Measurements from ENCODE around the gene TALDO1.
A peak's percentile ranks its signal among the peaks of the same experiment; 100 is the strongest.

Gene TALDO1

DNA sequence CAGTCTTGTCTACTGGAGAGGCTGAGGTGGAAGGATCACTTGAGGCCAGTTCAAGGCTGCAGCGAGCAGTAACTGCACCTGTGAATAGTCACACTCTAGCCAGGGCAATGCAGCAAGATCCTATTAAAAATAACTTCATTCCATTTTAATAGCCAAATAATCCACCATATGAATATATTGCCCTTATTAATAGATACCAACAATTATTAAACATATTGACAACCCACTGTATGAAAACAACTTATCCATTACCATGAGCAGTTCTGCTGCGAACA is 19.6 kb downstream of the TALDO1 start:
- DNase-seq (ENCODE audit: low read depth in 4 of 4, low spot score in 1 of 4), result no peak

DNA sequence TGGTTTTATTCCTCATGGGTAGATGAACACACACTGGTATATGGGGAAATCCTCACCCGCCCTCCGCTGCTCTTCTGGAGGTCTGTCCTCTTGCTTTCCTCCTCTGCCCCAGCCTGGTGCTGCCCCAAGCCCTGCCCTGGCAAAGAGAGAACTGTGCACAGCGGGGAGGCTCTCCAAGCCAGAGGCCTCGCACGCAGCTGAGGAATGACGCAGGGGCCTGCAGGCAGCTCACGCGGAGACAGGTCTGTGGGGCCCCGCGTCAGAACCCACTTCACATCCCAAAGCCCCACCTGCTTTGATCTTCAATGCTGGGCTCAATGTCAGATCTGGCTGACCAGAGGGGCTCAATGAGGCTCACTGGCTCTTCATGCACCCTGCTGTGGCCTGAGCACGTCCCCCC is 20.0 kb downstream of the TALDO1 start:
- DNase-seq (ENCODE audit: low read depth in 4 of 4, low spot score in 1 of 4), result no peak

GRCh38 chr11:769887-770641 is 22.8 kb downstream of the TALDO1 start:
- DNase-seq (ENCODE audit: low read depth in 4 of 4, low spot score in 1 of 4), result no peak

DNA sequence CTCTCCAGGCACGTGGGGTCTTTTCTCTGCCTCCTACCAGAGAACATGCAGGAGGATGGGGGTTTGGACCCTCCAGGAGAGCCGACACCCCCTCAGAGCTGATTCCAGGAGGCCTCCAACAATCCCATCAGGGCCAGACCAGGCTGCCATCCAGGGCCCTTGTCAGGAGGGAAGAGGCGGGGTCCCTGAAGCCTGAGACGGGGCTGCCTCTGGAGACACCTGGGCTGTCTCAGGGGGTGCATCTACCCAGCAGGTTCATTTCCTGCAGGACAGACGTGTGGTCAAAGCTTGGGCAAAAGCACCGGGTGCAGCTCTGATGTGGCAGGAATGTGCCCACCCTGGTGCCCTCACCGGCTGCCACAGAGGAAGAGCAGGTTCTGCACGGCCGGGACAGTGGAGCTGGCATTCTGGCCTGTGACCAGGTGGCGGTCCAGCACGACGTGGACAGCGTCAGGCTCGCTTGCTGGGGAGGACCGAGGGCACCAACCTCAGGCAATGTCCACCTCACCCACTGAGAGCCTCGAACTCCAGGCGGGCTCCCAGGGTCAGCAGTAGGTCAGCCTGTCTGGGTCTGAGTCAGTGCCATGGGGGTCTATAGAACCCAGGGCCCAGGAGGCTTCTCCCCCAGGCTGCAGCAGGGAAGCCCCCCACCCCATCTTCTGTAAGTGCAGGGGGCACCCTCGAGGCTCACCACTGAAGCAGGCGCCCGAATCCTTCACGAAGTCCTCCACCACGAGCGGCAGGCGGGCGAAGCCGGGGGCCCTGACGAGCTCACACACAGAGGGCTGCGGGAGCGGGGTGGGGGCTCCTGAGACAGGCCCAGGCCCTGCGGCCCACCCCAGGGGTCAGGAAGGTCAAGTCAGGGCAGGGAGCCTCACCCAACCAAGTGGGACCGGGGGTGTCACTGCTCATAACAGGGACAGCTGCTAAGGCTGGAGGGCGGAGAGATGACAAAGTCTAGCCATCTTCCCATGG is 23.7 kb downstream of the TALDO1 start:
- DNase-seq (ENCODE audit: low read depth in 4 of 4, low spot score in 1 of 4), result no peak

- DNase-seq (ENCODE audit: low read depth in 4 of 4, low spot score in 1 of 4), result no peak
These were observed 24.4 kb downstream of the TALDO1 start for GRCh38 chr11:771617-772204.

DNA sequence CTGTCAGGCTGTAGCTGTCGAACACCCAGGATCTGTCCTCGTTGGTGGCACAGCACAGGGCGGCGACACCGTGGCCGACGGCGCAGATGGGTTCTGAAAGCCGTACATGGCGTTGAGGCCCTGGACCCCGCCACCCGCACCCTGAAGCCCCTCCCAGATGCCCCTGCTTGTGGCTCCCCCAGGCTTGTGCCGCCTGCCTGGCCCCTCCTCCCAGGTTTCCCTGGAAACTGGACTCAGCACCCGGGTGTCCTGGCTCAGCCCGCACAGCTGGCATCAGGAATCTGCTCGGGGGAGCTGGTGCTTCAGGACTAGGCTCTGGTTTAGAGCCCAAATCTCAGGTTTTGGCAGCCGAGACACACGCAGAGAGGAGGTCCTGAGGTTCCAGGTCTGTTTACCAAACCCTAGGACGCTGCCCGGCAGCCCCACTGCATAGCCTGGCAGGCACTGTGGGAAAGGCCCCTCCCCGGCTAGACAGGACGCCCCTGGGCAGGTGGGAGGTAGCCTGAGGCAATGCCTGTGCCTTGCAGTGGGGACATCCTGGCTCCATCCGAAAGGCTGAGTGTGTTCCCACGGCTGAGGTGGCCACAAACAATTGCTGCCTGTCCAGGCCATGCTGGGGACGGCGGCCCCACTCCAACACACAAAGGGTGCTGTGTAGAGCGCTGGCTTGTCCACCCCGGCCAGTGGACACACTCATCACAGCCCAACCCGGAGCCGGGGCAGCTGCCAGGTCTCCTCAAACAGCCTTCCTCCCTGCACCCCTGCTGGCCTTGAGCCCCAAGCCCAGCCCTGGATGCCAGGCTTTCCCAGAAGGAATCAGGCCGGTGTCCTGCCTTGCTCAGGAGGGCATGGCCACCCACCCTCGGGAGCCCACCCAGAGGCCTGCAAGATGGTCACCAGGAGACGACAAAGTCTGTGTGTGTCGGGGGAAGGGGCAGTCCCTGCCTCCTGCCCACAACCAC is 25.4 kb downstream of the TALDO1 start:
- no peak for DNase-seq (ENCODE audit: low read depth in 4 of 4, low spot score in 1 of 4)

DNA sequence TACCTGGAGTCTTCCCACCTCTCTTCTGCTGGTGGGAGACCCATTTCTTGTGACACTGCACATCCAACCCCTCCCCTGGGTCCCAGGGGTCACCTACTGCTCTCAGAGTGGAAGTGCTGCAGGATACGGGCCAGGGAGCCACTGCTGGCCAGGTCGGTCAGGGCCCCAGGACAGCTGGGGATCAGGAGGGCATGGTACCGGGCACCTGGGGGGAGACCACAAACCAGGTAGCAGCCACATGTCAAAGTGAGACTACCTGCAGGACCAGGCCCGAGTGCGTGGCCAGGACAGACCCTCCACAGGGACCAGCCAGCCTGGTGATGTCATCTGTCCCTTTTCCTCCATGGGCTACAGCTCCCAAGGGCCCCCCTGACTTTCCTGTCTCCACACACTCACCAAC is 26.2 kb downstream of the TALDO1 start:
- DNase-seq (ENCODE audit: low read depth in 4 of 4, low spot score in 1 of 4), result no peak

DNA sequence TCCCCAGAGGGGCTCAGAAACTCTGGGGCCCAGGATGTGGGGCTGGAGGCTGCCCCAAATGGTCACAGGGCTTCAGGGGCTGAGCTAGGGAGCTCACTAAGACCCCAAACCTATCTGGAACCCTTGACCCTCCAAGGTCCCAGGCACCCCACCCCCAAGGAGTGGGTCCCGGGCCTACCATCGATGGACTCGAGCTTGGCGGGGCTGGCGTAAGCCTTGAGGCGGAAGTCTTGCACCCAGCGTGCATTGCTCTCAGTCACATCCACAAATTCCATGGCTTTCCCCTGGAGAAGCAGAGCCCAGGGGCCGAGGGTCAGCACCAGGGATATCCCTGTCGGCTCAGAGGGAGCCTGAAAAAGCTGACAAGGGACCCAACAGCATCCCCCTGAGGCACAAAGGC is 26.6 kb downstream of the TALDO1 start:
- DNase-seq (ENCODE audit: low read depth in 4 of 4, low spot score in 1 of 4), result no peak

- no peak for DNase-seq (ENCODE audit: low read depth in 4 of 4, low spot score in 1 of 4)
These were observed 27.8 kb downstream of the TALDO1 start for GRCh38 chr11:774873-775592.

- DNase-seq (ENCODE audit: low read depth in 4 of 4, low spot score in 1 of 4), result no peak
These were observed 28.9 kb downstream of the TALDO1 start for GRCh38 chr11:776263-776560.

DNA sequence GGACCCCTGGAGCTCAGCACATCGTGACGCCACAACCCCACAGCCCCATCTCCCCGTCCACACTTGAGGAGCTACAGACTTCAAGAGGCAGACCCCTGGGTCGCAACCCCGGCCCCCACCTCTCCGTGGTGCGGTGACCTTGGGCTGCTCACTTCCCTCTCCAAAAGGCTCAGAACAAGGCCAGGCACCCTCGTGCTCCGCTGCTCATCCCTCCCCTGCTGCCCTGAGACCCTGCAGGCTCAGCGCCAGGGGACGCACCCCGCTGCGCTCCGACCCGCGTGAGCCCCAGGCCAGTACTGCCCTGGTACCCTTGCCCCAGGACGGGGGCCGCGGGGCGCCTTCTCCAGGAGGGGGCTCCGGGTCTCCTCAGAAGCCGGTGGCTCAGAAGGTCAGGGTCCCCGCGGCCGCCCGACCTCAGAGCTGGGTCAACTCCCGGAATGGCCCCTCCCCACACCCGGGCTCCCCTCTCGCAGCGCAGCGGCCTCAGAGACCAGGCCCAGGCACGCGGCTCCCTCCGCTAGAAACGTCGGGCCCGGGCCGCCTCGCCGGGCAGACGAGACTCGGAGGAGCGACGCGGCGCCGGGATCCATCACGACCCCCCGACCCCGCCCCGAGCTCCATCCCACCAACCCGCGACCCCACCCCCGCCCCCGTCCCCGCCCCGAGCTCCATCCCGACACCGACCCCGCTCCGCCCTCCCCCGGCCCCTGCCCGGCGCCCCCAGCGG is 29.5 kb downstream of the TALDO1 start:
- DNase-seq (ENCODE audit: low read depth in 4 of 4, low spot score in 1 of 4), result peak in 1 of 4 experiments; percentile 34

GRCh38 chr11:777288-778255 is 30.3 kb downstream of the TALDO1 start, which contains the start of gene GATD1:
Gene GATD1 (minus strand): TSS chr11:777487. CDS start chr11:777462, 25 bp downstream.
- peak; percentile 88 to 93 (median 91) for DNase-seq (ENCODE audit: low read depth in 4 of 4, low spot score in 1 of 4)

GRCh38 chr11:778976-779954 is 32.0 kb downstream of the TALDO1 start:
- no peak for DNase-seq (ENCODE audit: low read depth in 4 of 4, low spot score in 1 of 4)

DNA sequence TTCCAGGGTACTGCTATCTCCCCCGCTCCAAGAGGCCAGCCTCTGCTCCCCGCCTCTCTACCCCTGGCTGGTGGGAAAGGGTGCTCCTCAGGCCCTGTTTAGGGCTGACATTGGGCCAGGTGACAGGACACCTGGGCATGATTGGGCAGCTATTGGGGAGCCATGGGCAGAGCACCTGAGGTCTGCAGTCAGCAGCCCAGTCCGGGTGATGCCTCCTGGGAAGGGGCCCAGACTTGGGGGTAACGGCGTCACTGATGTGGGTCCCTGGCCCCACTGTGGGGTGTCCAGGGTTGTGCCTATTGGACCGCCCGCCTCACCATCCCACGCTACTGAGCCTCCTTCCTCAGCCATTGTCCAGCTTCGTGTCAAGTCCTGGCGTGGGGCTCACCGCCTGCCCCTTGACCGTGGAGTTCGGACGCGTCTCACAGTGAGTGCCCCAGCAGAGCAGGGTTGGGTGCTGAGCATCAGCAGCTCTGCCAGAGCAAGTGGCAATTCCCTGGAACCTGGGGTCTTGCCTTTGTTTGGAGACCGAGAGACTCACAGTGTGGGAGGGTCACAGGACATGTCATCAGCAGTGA is 32.8 kb downstream of the TALDO1 start:
- DNase-seq (ENCODE audit: low read depth in 4 of 4, low spot score in 1 of 4), result no peak

- no peak for DNase-seq (ENCODE audit: low read depth in 4 of 4, low spot score in 1 of 4)
These were observed 35.3 kb downstream of the TALDO1 start for GRCh38 chr11:782264-783174.

- no peak for DNase-seq (ENCODE audit: low read depth in 4 of 4, low spot score in 1 of 4)
These were observed 36.3 kb downstream of the TALDO1 start for GRCh38 chr11:783581-784015.

All from stimulated activated CD4-positive, alpha-beta T cell treated with anti-CD3 and anti-CD28 coated beads, Interleukin-1b, Interleukin-23, amount 100 ng/mL, for 24 hours (primary cell).